ENCODE data around the gene KRTAP5-7. TPM values are rescaled to one million over a fixed set of nuclear protein-coding genes. Genes with fewer than 3 reads are reported as not detected.
"Not testable (repeated sequence)": the region's sequence is repeated elsewhere in the genome, so short reads cannot be mapped to it uniquely, and the experiment has no call there.

Gene KRTAP5-7
- total and polyA plus RNA-seq, 5 donors from 2014 or later = not detected

GRCh38 chr11:71530602-71531001, 3.5 kb downstream of the KRTAP5-7 start:
- H3K36me3 ChIP-seq (ENCODE audit: control insufficient read depth, insufficient read depth, low read length) = no peaks in the 10 kb centered on the region
- Mint-ChIP-seq H3K9me3 (no peaks in the 10 kb centered on the region), H3K4me1 (no peaks in the 10 kb centered on the region), H3K36me3 (no peaks in the 10 kb centered on the region), H3K27me3 (peaks cover 4% of the 10 kb centered on the region), H3K4me3 (no peak overlapping the region), H3K27ac (no peak overlapping the region)
- no peak for ATAC-seq (ENCODE audit: low read depth in 2 of 2)
- H3K9me3 ChIP-seq (ENCODE audit: control insufficient read depth in 2 of 2, low read length in 2 of 2) = no peaks in the 10 kb centered on the region
- H3K4me3 ChIP-seq (ENCODE audit: low read depth, low read length) = no peak overlapping the region
- no peak for DNase-seq
- no peaks in the 10 kb centered on the region for H3K27me3 ChIP-seq (ENCODE audit: control insufficient read depth, insufficient read depth, low read length)
- no peak overlapping the region for H3K27ac ChIP-seq (ENCODE audit: insufficient read depth, low read length, poor library complexity, severe bottlenecking)
- no peaks in the 10 kb centered on the region for H3K4me1 ChIP-seq (ENCODE audit: control insufficient read depth, insufficient read depth, low read length, poor library complexity, severe bottlenecking)

GRCh38 chr11:71532036-71532610, 5.1 kb downstream of the KRTAP5-7 start:
- peaks cover 4% of the 10 kb centered on the region for H3K27me3 Mint-ChIP-seq
- Histone ChIP-seq H3K36me3 (ENCODE audit: control insufficient read depth, insufficient read depth, low read length) (no peaks in the 10 kb centered on the region), H3K9me3 (ENCODE audit: control insufficient read depth in 2 of 2, low read length in 2 of 2) (no peaks in the 10 kb centered on the region), H3K4me3 (ENCODE audit: low read depth, low read length) (no peak overlapping the region), H3K27me3 (ENCODE audit: control insufficient read depth, insufficient read depth, low read length) (no peaks in the 10 kb centered on the region), H3K27ac (ENCODE audit: insufficient read depth, low read length, poor library complexity, severe bottlenecking) (no peak overlapping the region), H3K4me1 (ENCODE audit: control insufficient read depth, insufficient read depth, low read length, poor library complexity, severe bottlenecking) (no peaks in the 10 kb centered on the region)
- no peaks in the 10 kb centered on the region for H3K36me3 Mint-ChIP-seq
- ATAC-seq (ENCODE audit: low read depth in 2 of 2) = no peak
- H3K27ac Mint-ChIP-seq = no peak overlapping the region
- H3K4me3 Mint-ChIP-seq = no peak overlapping the region
- no peak for DNase-seq
- H3K4me1 Mint-ChIP-seq = no peaks in the 10 kb centered on the region
- no peaks in the 10 kb centered on the region for H3K9me3 Mint-ChIP-seq

GRCh38 chr11:71534711-71535608, 7.9 kb downstream of the KRTAP5-7 start:
- not testable (repeated sequence) for H3K9me3 ChIP-seq (ENCODE audit: control insufficient read depth in 2 of 2, low read length in 2 of 2); H3K27me3 ChIP-seq (ENCODE audit: control insufficient read depth, insufficient read depth, low read length); H3K4me1 ChIP-seq (ENCODE audit: control insufficient read depth, insufficient read depth, low read length, poor library complexity, severe bottlenecking); DNase-seq; H3K36me3 Mint-ChIP-seq; H3K4me3 ChIP-seq (ENCODE audit: low read depth, low read length); H3K9me3 Mint-ChIP-seq; H3K36me3 ChIP-seq (ENCODE audit: control insufficient read depth, insufficient read depth, low read length); H3K27me3 Mint-ChIP-seq; H3K4me1 Mint-ChIP-seq; H3K27ac ChIP-seq (ENCODE audit: insufficient read depth, low read length, poor library complexity, severe bottlenecking); ATAC-seq (ENCODE audit: low read depth in 2 of 2); H3K27ac Mint-ChIP-seq; H3K4me3 Mint-ChIP-seq

- Histone ChIP-seq H3K27ac (ENCODE audit: insufficient read depth, low read length, poor library complexity, severe bottlenecking) (no peak overlapping the region), H3K4me1 (ENCODE audit: control insufficient read depth, insufficient read depth, low read length, poor library complexity, severe bottlenecking) (no peaks in the 10 kb centered on the region), H3K4me3 (ENCODE audit: low read depth, low read length) (no peak overlapping the region), H3K27me3 (ENCODE audit: control insufficient read depth, insufficient read depth, low read length) (no peaks in the 10 kb centered on the region), H3K9me3 (ENCODE audit: control insufficient read depth in 2 of 2, low read length in 2 of 2) (peaks cover 0 to 2% of the 10 kb centered on the region in 2 experiments), H3K36me3 (ENCODE audit: control insufficient read depth, insufficient read depth, low read length) (no peaks in the 10 kb centered on the region)
- ATAC-seq (ENCODE audit: low read depth in 2 of 2) = no peak
- H3K9me3 Mint-ChIP-seq = peaks cover 0 to 3% (median 0%) of the 10 kb centered on the region in 7 donors
- DNase-seq = no peak
- H3K4me3 Mint-ChIP-seq = no peak overlapping the region
- no peaks in the 10 kb centered on the region for H3K4me1 Mint-ChIP-seq
- H3K27ac Mint-ChIP-seq = no peak overlapping the region
- H3K36me3 Mint-ChIP-seq = peaks cover 3% of the 10 kb centered on the region
- peaks cover 1% of the 10 kb centered on the region for H3K27me3 Mint-ChIP-seq
These were observed 8.8 kb downstream of the KRTAP5-7 start for GRCh38 chr11:71535825-71536224.

- Histone ChIP-seq H3K4me1 (ENCODE audit: control insufficient read depth, insufficient read depth, low read length, poor library complexity, severe bottlenecking) (no peaks in the 10 kb centered on the region), H3K36me3 (ENCODE audit: control insufficient read depth, insufficient read depth, low read length) (no peaks in the 10 kb centered on the region), H3K4me3 (ENCODE audit: low read depth, low read length) (no peak overlapping the region), H3K27ac (ENCODE audit: insufficient read depth, low read length, poor library complexity, severe bottlenecking) (no peak overlapping the region), H3K9me3 (ENCODE audit: control insufficient read depth in 2 of 2, low read length in 2 of 2) (peaks cover 0 to 7% of the 10 kb centered on the region in 2 experiments), H3K27me3 (ENCODE audit: control insufficient read depth, insufficient read depth, low read length) (no peaks in the 10 kb centered on the region)
- Mint-ChIP-seq H3K4me1 (no peaks in the 10 kb centered on the region), H3K27ac (no peak overlapping the region), H3K27me3 (peaks cover 6% of the 10 kb centered on the region), H3K9me3 (peaks cover 0 to 6% (median 0%) of the 10 kb centered on the region in 7 donors), H3K4me3 (no peak overlapping the region), H3K36me3 (peaks cover 3% of the 10 kb centered on the region)
- DNase-seq (no peak), ATAC-seq (ENCODE audit: low read depth in 2 of 2) (no peak)
These were observed 10.5 kb downstream of the KRTAP5-7 start for GRCh38 chr11:71537537-71537936.

GRCh38 chr11:71537977-71538665, 11.1 kb downstream of the KRTAP5-7 start, which contains the start of gene KRTAP5-8:
Gene KRTAP5-8, plus strand, starts transcription at chr11:71538025. Its CDS starts 31 bp downstream, at chr11:71538056.
- H3K27me3 Mint-ChIP-seq; H3K4me3 ChIP-seq (ENCODE audit: low read depth, low read length); ATAC-seq (ENCODE audit: low read depth in 2 of 2); H3K4me1 Mint-ChIP-seq; H3K36me3 Mint-ChIP-seq; H3K9me3 Mint-ChIP-seq; H3K4me3 Mint-ChIP-seq; H3K27me3 ChIP-seq (ENCODE audit: control insufficient read depth, insufficient read depth, low read length); H3K27ac ChIP-seq (ENCODE audit: insufficient read depth, low read length, poor library complexity, severe bottlenecking); H3K36me3 ChIP-seq (ENCODE audit: control insufficient read depth, insufficient read depth, low read length); H3K9me3 ChIP-seq (ENCODE audit: control insufficient read depth in 2 of 2, low read length in 2 of 2); DNase-seq; H3K4me1 ChIP-seq (ENCODE audit: control insufficient read depth, insufficient read depth, low read length, poor library complexity, severe bottlenecking): not testable (repeated sequence)
- H3K27ac Mint-ChIP-seq = peak within 1 kb of the TSS in 1 of 3 donors; percentile 51

GRCh38 chr11:71538666-71538990, 11.6 kb downstream of the KRTAP5-7 start:
- Histone ChIP-seq H3K9me3 (ENCODE audit: control insufficient read depth in 2 of 2, low read length in 2 of 2) (peaks cover 0 to 7% of the 10 kb centered on the region in 2 experiments), H3K4me3 (ENCODE audit: low read depth, low read length) (no peak overlapping the region), H3K4me1 (ENCODE audit: control insufficient read depth, insufficient read depth, low read length, poor library complexity, severe bottlenecking) (no peaks in the 10 kb centered on the region), H3K36me3 (ENCODE audit: control insufficient read depth, insufficient read depth, low read length) (no peaks in the 10 kb centered on the region), H3K27ac (ENCODE audit: insufficient read depth, low read length, poor library complexity, severe bottlenecking) (no peak overlapping the region), H3K27me3 (ENCODE audit: control insufficient read depth, insufficient read depth, low read length) (no peaks in the 10 kb centered on the region)
- Mint-ChIP-seq H3K4me3 (no peak overlapping the region), H3K9me3 (peaks cover 0 to 6% (median 0%) of the 10 kb centered on the region in 7 donors), H3K4me1 (no peaks in the 10 kb centered on the region), H3K27ac (no peak overlapping the region), H3K36me3 (peaks cover 3% of the 10 kb centered on the region), H3K27me3 (peaks cover 6% of the 10 kb centered on the region)
- DNase-seq (no peak), ATAC-seq (ENCODE audit: low read depth in 2 of 2) (no peak)

Measured in CD4-positive, CD25-positive, alpha-beta regulatory T cell (primary cell).